A673 (cell line): ENCODE data around the gene CNPY3. TPM values are rescaled to one million over a fixed set of nuclear protein-coding genes. Genes with fewer than 3 reads are reported as not detected.
"Not testable (repeated sequence)": the region's sequence is repeated elsewhere in the genome, so short reads cannot be mapped to it uniquely, and the experiment has no call there.

ENCODE experiments used
- Bru-seq: library from RNA; stranded (reverse); fragments of 400-500 nt; gene quantifications from one replicate; lab custom pipeline; 2021; lab: Mats Ljungman, UMichigan
- BruChase-seq, 2 experiments: library from RNA; stranded (reverse); fragments of 400-500 nt; gene quantifications; one replicate each; lab custom pipeline; 2021; lab: Mats Ljungman, UMichigan
- BruUV-seq: library from RNA; stranded (reverse); fragments of 400-500 nt; replicated peaks from 2 replicates; lab custom pipeline; 2021; lab: Mats Ljungman, UMichigan
- CTCF ChIA-PET: fragments of 300-600 bp; sonication (Branson Sonifier 250); formaldehyde crosslinking; loops from one replicate; lab custom pipeline; 2022; ENCODE audit warnings: antibody characterized with exemption; lab: Charles Lee
- POLR2A ChIA-PET: fragments of 300-600 bp; sonication (Branson Sonifier 250); formaldehyde crosslinking; loops from one replicate; lab custom pipeline; 2022; ENCODE audit warnings: antibody characterized with exemption; ENCODE audit not compliant: low non-redundant PET; lab: Charles Lee
- DNase-seq: peaks from one replicate; pipeline ENCODE4 v3.0.0-alpha.2; 2015; ENCODE audit warnings: low spot score
- H3K27ac ChIP-seq: fragments of 200-600 bp; sonication (generic); 2 replicates; pipeline ENCODE4 v1.5.1; 2016; ENCODE audit warnings: mixed run types, low read depth, mild to moderate bottlenecking, mixed read lengths, antibody characterized with exemption, low read length; ENCODE audit not compliant: poor library complexity, severe bottlenecking
- H3K27me3 ChIP-seq: fragments of 200-600 bp; sonication (generic); replicated peaks from 2 replicates; pipeline ENCODE4 v1.6.1; 2017; ENCODE audit warnings: mixed run types, low read depth, mild to moderate bottlenecking, mixed read lengths, antibody characterized with exemption, low read length; ENCODE audit not compliant: insufficient read depth, poor library complexity
- H3K36me3 ChIP-seq: fragments of 200-600 bp; sonication (generic); 2 replicates; pipeline ENCODE4 v1.6.1; 2016; ENCODE audit warnings: mixed run types, mild to moderate bottlenecking, mixed read lengths, antibody characterized with exemption, low read length; ENCODE audit not compliant: insufficient read depth, poor library complexity, severe bottlenecking
- H3K4me1 ChIP-seq: fragments of 200-600 bp; sonication (generic); 2 replicates; pipeline ENCODE4 v1.6.1; 2017; ENCODE audit warnings: mixed run types, mild to moderate bottlenecking, mixed read lengths, antibody characterized with exemption, low read length; ENCODE audit not compliant: insufficient read depth, poor library complexity, severe bottlenecking
- H3K4me3 ChIP-seq: fragments of 200-600 bp; sonication (generic); 2 replicates; pipeline ENCODE4 v1.5.1; 2016; ENCODE audit warnings: low read depth, mixed run types, mild to moderate bottlenecking, mixed read lengths, low read length; ENCODE audit not compliant: poor library complexity, severe bottlenecking
- H3K9me3 ChIP-seq: fragments of 200-600 bp; sonication (generic); 2 replicates; pipeline ENCODE4 v1.6.1; 2016; ENCODE audit warnings: mixed run types, low read depth, mild to moderate bottlenecking, mixed read lengths, antibody characterized with exemption, low read length; ENCODE audit not compliant: poor library complexity, severe bottlenecking
- CTCF ChIP-seq: fragments of 300-800, 200-600 bp; sonication (generic); conservative IDR thresholded peaks from 2 replicates; pipeline ENCODE4 v1.5.1; 2017; ENCODE audit warnings: low read depth, mild to moderate bottlenecking, antibody characterized with exemption, low read length, moderate library complexity, mixed read lengths
- EZH2 ChIP-seq: fragments of 200-600 bp; sonication (generic); IDR thresholded peaks from 2 replicates; pipeline ENCODE4 v1.6.1; 2017; ENCODE audit warnings: borderline replicate concordance, low read depth, mild to moderate bottlenecking, mixed read lengths, antibody characterized with exemption, low read length; ENCODE audit not compliant: poor library complexity, severe bottlenecking
- intact Hi-C: fragments of 100-400 bp; cut with micrococcal nuclease; formaldehyde crosslinking; loops from one replicate; pipeline ENCODE4 v1.10.0; 2022; ENCODE audit not compliant: unreplicated experiment
- long read RNA-seq: library from polyadenylated mRNA; stranded (forward); transcript quantifications from one replicate; pipeline ENCODE4 v2.0.0, GENCODE V29; 2022
- total RNA-seq: library from RNA; stranded (reverse); gene quantifications from 2 replicates; pipeline ENCODE4 v1.2.3, GENCODE V29; 2021

CNPY3 gene
- total RNA-seq (34.5 and 37.7 TPM in 2 replicates), Bru-seq, nascent RNA (percentile 86 among the genes with signal in this experiment), BruChase-seq, experiment 1, labeled RNA remaining after a 2-hour chase (percentile 81 among the genes with signal in this experiment), BruChase-seq, experiment 2, labeled RNA remaining after a 6-hour chase (percentile 90 among the genes with signal in this experiment)
- long read RNA-seq, transcript CNPY3-201 (6 exons, 1,704 nt) = major isoform, 29 of 73 reads
- long read RNA-seq, partial matches to known transcripts = 21 of 73 reads
- long read RNA-seq, other reads (novel, unspliced or antisense) = 23 of 73 reads

GRCh38 chr6:42928986-42929820 lies at the start of gene CNPY3:
CNPY3 (plus strand) TSS chr6:42929480; CDS start chr6:42929571, 91 bp downstream.
- no TSS peak for BruUV-seq
- TF ChIP-seq CTCF (no peak), EZH2 (no peak)
- intact Hi-C loops = no loop called here
- DNase-seq = peak; percentile 99
- H3K36me3 ChIP-seq = peaks cover 3% of the 10 kb centered on the region
- POLR2A ChIA-PET = interaction anchor here (0.6 to 1.2 kb wide), 11 partner anchors 40 to 1150 kb away, joined by 3 to 22 read pairs (median 5); partner anchors contain the start of genes FRS3, KLHDC3, MEA1 and PEX6
- peak within 1 kb of the TSS; percentile 61 for H3K4me3 ChIP-seq
- no peaks in the 10 kb centered on the region for H3K9me3 ChIP-seq
- CTCF ChIA-PET = interaction anchor here (0.6 kb wide), 2 partner anchors 81 to 1213 kb away, joined by 4 to 5 read pairs; no protein-coding TSS in a partner anchor
- H3K27ac ChIP-seq = peak within 1 kb of the TSS; percentile 91
- no peaks in the 10 kb centered on the region for H3K27me3 ChIP-seq
- peaks cover 27% of the 10 kb centered on the region for H3K4me1 ChIP-seq

- H3K4me1 ChIP-seq, BruUV-seq, DNase-seq, H3K27me3 ChIP-seq, intact Hi-C loops, H3K9me3 ChIP-seq, CTCF ChIA-PET: not testable (repeated sequence)
- TF ChIP-seq CTCF = 0 out of 2 replicates have a peak, but pooled peaks have one; percentile 6
- POLR2A ChIA-PET = interaction anchor here (0.6 kb wide), 2 partner anchors 159 to 717 kb away, joined by 3 to 6 read pairs; no protein-coding TSS in a partner anchor
- H3K27ac ChIP-seq = peak overlapping the region; percentile 94
- peaks cover 33% of the 10 kb centered on the region for H3K36me3 ChIP-seq
- H3K4me3 ChIP-seq = peak overlapping the region; percentile 70
These were observed 49.0 kb upstream of the CNPY3 start for GRCh38 chr6:42880240-42880817.

GRCh38 chr6:42880871-42881270 lies 48.4 kb upstream of the CNPY3 start:
- H3K4me1 ChIP-seq, BruUV-seq, intact Hi-C loops, H3K27me3 ChIP-seq, CTCF ChIA-PET, H3K9me3 ChIP-seq: not testable (repeated sequence)
- peak overlapping the region; percentile 70 for H3K4me3 ChIP-seq
- DNase-seq = peak; percentile 25
- POLR2A ChIA-PET = interaction anchor here (0.6 kb wide), 1 partner anchor 717 kb away, joined by 6 read pairs; no protein-coding TSS in a partner anchor
- H3K27ac ChIP-seq = peak overlapping the region; percentile 94
- H3K36me3 ChIP-seq = peaks cover 38% of the 10 kb centered on the region
